H9 (cell line): ENCODE results near the gene EFCAB10. TPM values are rescaled to one million over a fixed set of nuclear protein-coding genes. Genes with fewer than 3 reads are reported as not detected.

Experiments used
- DNase-seq: peaks from one replicate; pipeline ENCODE4 v3.0.0-alpha.2; 2017
- H2AFZ ChIP-seq: one replicate; pipeline ENCODE4 v1.6.1; 2013; ENCODE audit warnings: mild to moderate bottlenecking, low read length, control low read depth, moderate library complexity
- H2AK5ac ChIP-seq: 2 replicates; pipeline ENCODE4 v1.6.1; 2013; ENCODE audit warnings: low read length, control low read depth, mixed read lengths; ENCODE audit not compliant: insufficient read length
- H2BK120ac ChIP-seq: one replicate; pipeline ENCODE4 v1.6.1; 2013; ENCODE audit warnings: low read depth, mild to moderate bottlenecking, low read length, control low read depth, inconsistent platforms; ENCODE audit not compliant: poor library complexity, severe bottlenecking
- H2BK12ac ChIP-seq: 2 replicates; pipeline ENCODE4 v1.6.1; 2013; ENCODE audit warnings: low read length, control low read depth, mixed read lengths, low read depth; ENCODE audit not compliant: insufficient read length
- H2BK15ac ChIP-seq: 2 replicates; pipeline ENCODE4 v1.6.1; 2013; ENCODE audit warnings: low read depth, low read length, control low read depth
- H2BK20ac ChIP-seq: one replicate; pipeline ENCODE4 v1.6.1; 2013; ENCODE audit warnings: low read depth, mild to moderate bottlenecking, low read length, control low read depth, inconsistent platforms; ENCODE audit not compliant: poor library complexity, severe bottlenecking
- H2BK5ac ChIP-seq: 2 replicates; pipeline ENCODE4 v1.6.1; 2013; ENCODE audit warnings: low read length, control low read depth, mixed read lengths; ENCODE audit not compliant: insufficient read length
- H3K14ac ChIP-seq: 2 replicates; pipeline ENCODE4 v1.6.1; 2013; ENCODE audit warnings: low read length, control low read depth; ENCODE audit not compliant: insufficient read depth
- H3K18ac ChIP-seq: 2 replicates; pipeline ENCODE4 v1.6.1; 2013; ENCODE audit warnings: low read depth, mild to moderate bottlenecking, mixed read lengths, low read length, control low read depth; ENCODE audit not compliant: insufficient read length
- H3K23ac ChIP-seq: 2 replicates; pipeline ENCODE4 v1.6.1; 2013; ENCODE audit warnings: low read length, control low read depth, mixed read lengths, low read depth; ENCODE audit not compliant: insufficient read length
- H3K23me2 ChIP-seq: 2 replicates; pipeline ENCODE4 v1.6.1; 2013; ENCODE audit warnings: low read depth, mild to moderate bottlenecking, mixed read lengths, low read length, control low read depth; ENCODE audit not compliant: insufficient read length, poor library complexity, severe bottlenecking
- H3K27ac ChIP-seq: 2 replicates; pipeline ENCODE4 v1.5.1; 2013; ENCODE audit warnings: low read length, control low read depth, mixed read lengths, low read depth; ENCODE audit not compliant: insufficient read length
- H3K27me3 ChIP-seq: 2 replicates; pipeline ENCODE4 v1.6.1; 2013; ENCODE audit warnings: low read length, control low read depth, inconsistent platforms; ENCODE audit not compliant: insufficient read depth
- H3K4ac ChIP-seq: 2 replicates; pipeline ENCODE4 v1.6.1; 2013; ENCODE audit warnings: low read depth, mild to moderate bottlenecking, control low read depth, inconsistent platforms, low read length, moderate library complexity
- H3K4me1 ChIP-seq: 2 replicates; pipeline ENCODE4 v1.6.1; 2013; ENCODE audit warnings: low read length, control low read depth, inconsistent platforms; ENCODE audit not compliant: insufficient read depth
- H3K4me2 ChIP-seq: 2 replicates; pipeline ENCODE4 v1.6.1; 2013; ENCODE audit warnings: low read length, control low read depth, mixed read lengths; ENCODE audit not compliant: insufficient read length, insufficient read depth
- H3K56ac ChIP-seq: 2 replicates; pipeline ENCODE4 v1.6.1; 2013; ENCODE audit warnings: low read depth, mild to moderate bottlenecking, mixed read lengths, low read length, control low read depth; ENCODE audit not compliant: insufficient read length
- H3K79me1 ChIP-seq: 2 replicates; pipeline ENCODE4 v1.6.1; 2013; ENCODE audit warnings: low read depth, mild to moderate bottlenecking, moderate library complexity, low read length, control low read depth, inconsistent platforms; ENCODE audit not compliant: insufficient read depth, poor library complexity, severe bottlenecking
- H3K79me2 ChIP-seq: 2 replicates; pipeline ENCODE4 v1.6.1; 2013; ENCODE audit warnings: low read length, control low read depth, inconsistent platforms; ENCODE audit not compliant: insufficient read depth
- H3K9ac ChIP-seq: 2 replicates; pipeline ENCODE4 v1.6.1; 2013; ENCODE audit warnings: low read length, control low read depth, mixed read lengths; ENCODE audit not compliant: insufficient read length; ENCODE audit errors: extremely low read depth
- H3K9me3 ChIP-seq: one replicate; pipeline ENCODE4 v1.6.1; 2013; ENCODE audit warnings: low read depth, low read length, inconsistent platforms; ENCODE audit not compliant: control insufficient read depth
- H3T11ph ChIP-seq: one replicate; pipeline ENCODE4 v1.6.1; 2013; ENCODE audit warnings: mild to moderate bottlenecking, low read length, control low read depth, inconsistent platforms
- H4K20me1 ChIP-seq: one replicate; pipeline ENCODE4 v1.6.1; 2013; ENCODE audit not compliant: control insufficient read depth, insufficient read length, insufficient read depth
- H4K5ac ChIP-seq: 2 replicates; pipeline ENCODE4 v1.6.1; 2013; ENCODE audit warnings: low read depth, mild to moderate bottlenecking, mixed read lengths, low read length, control low read depth; ENCODE audit not compliant: insufficient read length
- H4K8ac ChIP-seq: replicated peaks from 2 replicates; pipeline ENCODE4 v1.6.1; 2013; ENCODE audit warnings: low read length, control low read depth, mixed read lengths, low read depth; ENCODE audit not compliant: insufficient read length
- H4K91ac ChIP-seq: 2 replicates; pipeline ENCODE4 v1.6.1; 2013; ENCODE audit warnings: low read depth, mild to moderate bottlenecking, moderate library complexity, mixed read lengths, low read length, control low read depth; ENCODE audit not compliant: insufficient read length
- H3K27ac Mint-ChIP-seq, 3 experiments: 2 replicates in 2 of 3; 3 replicates in 1 of 3; pipeline ENCODE4 v1.8.0; 2020 to 2021; ENCODE audit warnings: mixed read lengths in 3 of 3, mild to moderate bottlenecking in 1 of 3, moderate library complexity in 1 of 3
- H3K27me3 Mint-ChIP-seq: 2 replicates; pipeline ENCODE4 v1.8.0; 2021; ENCODE audit warnings: low read depth, mild to moderate bottlenecking, moderate library complexity, mixed read lengths
- H3K36me3 Mint-ChIP-seq, 3 experiments: 2 replicates in 2 of 3; 3 replicates in 1 of 3; pipeline ENCODE4 v1.8.0; 2020 to 2021; ENCODE audit warnings: low read depth in 3 of 3, mixed read lengths in 3 of 3; ENCODE audit not compliant: insufficient read depth in 1 of 3
- H3K4me1 Mint-ChIP-seq, 2 experiments: 2 replicates each; pipeline ENCODE4 v1.8.0; 2020; ENCODE audit warnings: mixed read lengths in 2 of 2
- H3K4me3 Mint-ChIP-seq, 2 experiments: 2 replicates in 1 of 2; 3 replicates in 1 of 2; pipeline ENCODE4 v1.8.0; 2020 to 2021; ENCODE audit warnings: mild to moderate bottlenecking in 2 of 2, mixed read lengths in 2 of 2, moderate library complexity in 1 of 2
- H3K9me3 Mint-ChIP-seq, 2 experiments: 2 replicates in 1 of 2; 3 replicates in 1 of 2; pipeline ENCODE4 v1.8.0; 2020; ENCODE audit warnings: mild to moderate bottlenecking in 2 of 2, mixed read lengths in 2 of 2, moderate library complexity in 1 of 2
- WGBS: extraction: QIAGEN DNeasy Blood & Tissue Kit; methylation state at CpG from one replicate; pipeline ENCODE4 v1.1.7; 2013; ENCODE audit warnings: missing lambda C conversion rate, low lambda C conversion rate, mixed read lengths; ENCODE audit not compliant: insufficient read length; ENCODE audit errors: extremely low coverage; 5-methylcytosine and 5-hydroxymethylcytosine counted together
- total RNA-seq: library from RNA; stranded (reverse); gene quantifications from 2 replicates; pipeline ENCODE4 v1.2.1, GENCODE V29; 2021
- TF ChIP-seq, protein P1 (sequence below): fragments of 200-600 bp; sonication (generic); conservative IDR thresholded peaks from 3 replicates; pipeline ENCODE4 v1.8.0; 2021; ENCODE audit warnings: antibody characterized with exemption, mild to moderate bottlenecking

The EFCAB10 gene
- total RNA-seq, 1 experiment from 2014 or later: 1.5 TPM

GRCh38 chr7:105618016-105618296 is 36.7 kb upstream of the EFCAB10 start:
- no peaks in the 10 kb centered on the region for H3K4me1 ChIP-seq
- no peak overlapping the region for H2AK5ac ChIP-seq
- WGBS: no CpG with 5 or more reads among the region's 5 CpGs
- H2BK120ac ChIP-seq: no peak overlapping the region
- no peak overlapping the region for H2BK15ac ChIP-seq
- H3K27me3 Mint-ChIP-seq: no peaks in the 10 kb centered on the region
- no peak overlapping the region for H3K27ac ChIP-seq
- TF ChIP-seq, protein P1, sequence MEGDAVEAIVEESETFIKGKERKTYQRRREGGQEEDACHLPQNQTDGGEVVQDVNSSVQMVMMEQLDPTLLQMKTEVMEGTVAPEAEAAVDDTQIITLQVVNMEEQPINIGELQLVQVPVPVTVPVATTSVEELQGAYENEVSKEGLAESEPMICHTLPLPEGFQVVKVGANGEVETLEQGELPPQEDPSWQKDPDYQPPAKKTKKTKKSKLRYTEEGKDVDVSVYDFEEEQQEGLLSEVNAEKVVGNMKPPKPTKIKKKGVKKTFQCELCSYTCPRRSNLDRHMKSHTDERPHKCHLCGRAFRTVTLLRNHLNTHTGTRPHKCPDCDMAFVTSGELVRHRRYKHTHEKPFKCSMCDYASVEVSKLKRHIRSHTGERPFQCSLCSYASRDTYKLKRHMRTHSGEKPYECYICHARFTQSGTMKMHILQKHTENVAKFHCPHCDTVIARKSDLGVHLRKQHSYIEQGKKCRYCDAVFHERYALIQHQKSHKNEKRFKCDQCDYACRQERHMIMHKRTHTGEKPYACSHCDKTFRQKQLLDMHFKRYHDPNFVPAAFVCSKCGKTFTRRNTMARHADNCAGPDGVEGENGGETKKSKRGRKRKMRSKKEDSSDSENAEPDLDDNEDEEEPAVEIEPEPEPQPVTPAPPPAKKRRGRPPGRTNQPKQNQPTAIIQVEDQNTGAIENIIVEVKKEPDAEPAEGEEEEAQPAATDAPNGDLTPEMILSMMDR: no peak
- peaks cover 2% of the 10 kb centered on the region for H4K20me1 ChIP-seq
- no peak overlapping the region for H3K18ac ChIP-seq
- no peak overlapping the region for H3K4me3 Mint-ChIP-seq
- no peak overlapping the region for H3K14ac ChIP-seq
- no peak overlapping the region for H2BK5ac ChIP-seq
- peaks cover under 1% of the 10 kb centered on the region; the same call in 1 of the 2 replicates for H3K79me2 ChIP-seq
- no peaks in the 10 kb centered on the region for H3K27me3 ChIP-seq
- H2BK20ac ChIP-seq: no peak overlapping the region
- no peak overlapping the region for H2BK12ac ChIP-seq
- no peak overlapping the region for H3K23ac ChIP-seq
- H3T11ph ChIP-seq: no peak overlapping the region
- DNase-seq: no peak
- H3K27ac Mint-ChIP-seq: peak overlapping the region in 2 of 3 experiments; percentile 52 to 57; a peak in 2 of 7 replicates
- H3K4me1 Mint-ChIP-seq: peaks cover 4 to 10% of the 10 kb centered on the region in 2 experiments; a peak in 3 of 4 replicates
- H2AFZ ChIP-seq: no peak overlapping the region
- no peaks in the 10 kb centered on the region for H3K9me3 ChIP-seq
- H3K36me3 Mint-ChIP-seq: peaks cover 23 to 61% (median 60%) of the 10 kb centered on the region in 3 experiments
- H3K23me2 ChIP-seq: no peaks in the 10 kb centered on the region
- H3K4me2 ChIP-seq: no peak overlapping the region
- no peak overlapping the region for H3K56ac ChIP-seq
- no peak overlapping the region for H4K8ac ChIP-seq
- no peak overlapping the region for H4K91ac ChIP-seq
- no peak overlapping the region for H3K9ac ChIP-seq
- no peaks in the 10 kb centered on the region for H3K79me1 ChIP-seq
- H3K9me3 Mint-ChIP-seq: no peaks in the 10 kb centered on the region
- H3K4ac ChIP-seq: no peak overlapping the region
- H4K5ac ChIP-seq: no peak overlapping the region
